GM20000 (cell line): Measurements from ENCODE around the gene NAA15.
"Not testable (repeated sequence)": the region's sequence is repeated elsewhere in the genome, so short reads cannot be mapped to it uniquely, and the experiment has no call there.

ENCODE experiments used
- DNase-seq: peaks from one replicate; pipeline ENCODE4 v3.0.0; 2012; ENCODE audit warnings: low spot score
- CTCF ChIP-seq: IDR thresholded peaks from 2 replicates; pipeline ENCODE4 v1.5.1; 2012; ENCODE audit warnings: mild to moderate bottlenecking, control low read depth; ENCODE audit errors: extremely low read depth, missing control alignments

NAA15 gene

GRCh38 chr4:139301113-139301820, at the start of gene NAA15:
Gene NAA15, plus strand, starts transcription at chr4:139301505. Its CDS starts 273 bp downstream, at chr4:139301778.
- TF ChIP-seq CTCF, result no peak
- DNase-seq, result peak; percentile 91

- DNase-seq, result no peak
Observed at GRCh38 chr4:139253046-139253445, 48.3 kb upstream of the NAA15 start.

GRCh38 chr4:139253713-139254112, 47.6 kb upstream of the NAA15 start:
- TF ChIP-seq CTCF, result no peak
- DNase-seq, result no peak

More at GRCh38 chr4:139253046-139253445, 48.3 kb upstream of the NAA15 start:
- TF ChIP-seq CTCF, result no peak

- DNase-seq, result not testable (repeated sequence)
Observed at GRCh38 chr4:139255581-139255980, 45.7 kb upstream of the NAA15 start.

- TF ChIP-seq CTCF, result no peak
- DNase-seq, result no peak
Observed at GRCh38 chr4:139256349-139256748, 45.0 kb upstream of the NAA15 start.

GRCh38 chr4:139265654-139266053, 35.7 kb upstream of the NAA15 start:
- TF ChIP-seq CTCF, result no peak
- DNase-seq, result no peak

GRCh38 chr4:139266208-139266582, 35.1 kb upstream of the NAA15 start:
- no peak for DNase-seq
- TF ChIP-seq CTCF, result no peak
